GM12878 (cell line): ENCODE data around the gene HOXD12. TPM values are rescaled to one million over a fixed set of nuclear protein-coding genes. Genes with fewer than 3 reads are reported as not detected.

Source experiments
- ATAC-seq: fragments of 200-7000 bp; cut with Tn5 transposase; 3 replicates; pipeline ENCODE4 v1.9.1; 2020; ENCODE audit warnings: mild to moderate bottlenecking, moderate library complexity
- BruUV-seq: library from RNA; stranded (reverse); fragments of 400-500 nt; replicated peaks from 2 replicates; lab custom pipeline; 2021; lab: Mats Ljungman, UMichigan
- CTCF ChIA-PET: fragments of 300-600 bp; sonication (Branson Sonifier 250); formaldehyde crosslinking; extraction: SDS; loops from one replicate; lab custom pipeline; 2021; ENCODE audit warnings: inconsistent platforms; lab: Yijun Ruan, JAX
- POLR2A ChIA-PET: fragments of 350-600 bp; formaldehyde crosslinking; extraction: SDS; loops from one replicate; lab custom pipeline; 2021; ENCODE audit warnings: inconsistent platforms; lab: Charles Lee
- RAD21 ChIA-PET: fragments of 300-600 bp; sonication (Branson Sonifier 250); formaldehyde crosslinking; loops from one replicate; lab custom pipeline; 2023; ENCODE audit warnings: antibody characterized with exemption; ENCODE audit not compliant: unreplicated experiment; lab: Charles Lee
- SMC1A ChIA-PET: fragments of 300-600 bp; sonication (Branson Sonifier 250); formaldehyde crosslinking; loops from one replicate; lab custom pipeline; 2023; ENCODE audit not compliant: unreplicated experiment, uncharacterized antibody; lab: Charles Lee
- DNase-seq: peaks from one replicate; pipeline ENCODE4 v3.0.0-alpha.2; 2011; ENCODE audit warnings: low read depth, low spot score
- FAIRE-seq: peaks from 3 replicates; lab custom pipeline; 2011; peaks lifted over from hg19 to GRCh38; lab: Jason Lieb, UNC
- H2AFZ ChIP-seq: 2 replicates; pipeline ENCODE4 v1.6.0; 2011; ENCODE audit warnings: low read depth, low read length, control low read depth; ENCODE audit not compliant: control insufficient read depth
- H3K27ac ChIP-seq: 2 replicates; pipeline ENCODE4 v1.5.1; 2011; ENCODE audit warnings: control low read depth; ENCODE audit not compliant: control insufficient read depth, insufficient read depth
- H3K27me3 ChIP-seq, 2 experiments: replicated peaks in 1 of 2; 2 replicates each; pipeline versions ENCODE4 v1.6.0 to v1.6.1; 2011; ENCODE audit warnings: low read length in 1 of 2; ENCODE audit not compliant: control insufficient read depth in 2 of 2, insufficient read depth in 2 of 2
- H3K36me3 ChIP-seq, 2 experiments: 2 replicates each; pipeline ENCODE4 v1.5.1; 2011; ENCODE audit warnings: low read length in 1 of 2; ENCODE audit not compliant: control insufficient read depth in 2 of 2, insufficient read depth in 2 of 2
- H3K4me1 ChIP-seq: 2 replicates; pipeline ENCODE4 v1.6.1; 2011; ENCODE audit warnings: mild to moderate bottlenecking, low read length, moderate library complexity, mixed read lengths; ENCODE audit not compliant: control insufficient read depth, insufficient read depth
- H3K4me2 ChIP-seq: 2 replicates; pipeline ENCODE4 v1.6.0; 2011; ENCODE audit warnings: control low read depth; ENCODE audit not compliant: control insufficient read depth, insufficient read depth
- H3K4me3 ChIP-seq: fragments of 200-600 bp; sonication (generic); 2 replicates; pipeline ENCODE4 v1.5.1; 2016
- H3K79me2 ChIP-seq: 2 replicates; pipeline ENCODE4 v1.6.0; 2011; ENCODE audit warnings: low read length; ENCODE audit not compliant: control insufficient read depth, insufficient read depth
- H3K9ac ChIP-seq: 2 replicates; pipeline ENCODE4 v1.8.0; 2011; ENCODE audit warnings: low read length, control low read depth, mixed read lengths; ENCODE audit not compliant: control insufficient read depth, insufficient read depth
- H3K9me3 ChIP-seq: replicated peaks from 3 replicates; pipeline ENCODE4 v1.5.1; 2011; ENCODE audit warnings: mild to moderate bottlenecking, low read length; ENCODE audit not compliant: control insufficient read depth, insufficient read depth
- H4K20me1 ChIP-seq: 2 replicates; pipeline ENCODE4 v1.6.0; 2011; ENCODE audit not compliant: control insufficient read depth, insufficient read depth
- ASH2L ChIP-seq: fragments of 300-600, 200-600 bp; sonication (generic); IDR thresholded peaks from 2 replicates; pipeline ENCODE4 v1.6.1; 2017; ENCODE audit warnings: low read depth, mild to moderate bottlenecking, borderline replicate concordance
- BACH1 ChIP-seq: fragments of 450-650 bp; IDR thresholded peaks from 2 replicates; pipeline ENCODE4 v1.6.1; 2017; ENCODE audit warnings: mild to moderate bottlenecking, borderline replicate concordance
- BRCA1 ChIP-seq: IDR thresholded peaks from 2 replicates; pipeline ENCODE4 v1.6.1; 2011; ENCODE audit warnings: low read depth, low read length, improper control_type of control experiment
- CEBPB ChIP-seq, 2 experiments: fragments of 150-350 bp in 1 of 2; IDR thresholded peaks; 2 replicates each; pipeline ENCODE4 v1.6.1; 2012 to 2014; ENCODE audit warnings: low read depth in 2 of 2, low read length in 2 of 2, borderline replicate concordance in 1 of 2, inconsistent platforms in 1 of 2
- ESRRA ChIP-seq: IDR thresholded peaks from 2 replicates; pipeline ENCODE4 v1.6.1; 2012; ENCODE audit warnings: mild to moderate bottlenecking, low read length, improper control_type of control experiment
- ETV6 ChIP-seq, 2 experiments: fragments of 450-650 bp in 1 of 2; IDR thresholded peaks in 1 of 2; conservative IDR thresholded peaks in 1 of 2; 2 replicates each; pipeline ENCODE4 v1.6.1; 2014; ENCODE audit warnings: antibody characterized with exemption in 1 of 2, borderline replicate concordance in 1 of 2, low read depth in 1 of 2, mild to moderate bottlenecking in 1 of 2, moderate library complexity in 1 of 2
- HDGF ChIP-seq: fragments of 450-650 bp; IDR thresholded peaks from 2 replicates; pipeline ENCODE4 v1.6.1; 2016; ENCODE audit warnings: antibody characterized with exemption
- KAT2A ChIP-seq: conservative IDR thresholded peaks from 2 replicates; pipeline ENCODE4 v1.6.1; 2011; ENCODE audit warnings: low read depth, low read length; ENCODE audit not compliant: control insufficient read depth
- KDM1A ChIP-seq: fragments of 200-600 bp; sonication (generic); IDR thresholded peaks from 2 replicates; pipeline ENCODE4 v1.6.1; 2016; ENCODE audit warnings: borderline replicate concordance
- MEF2A ChIP-seq: IDR thresholded peaks from 2 replicates; pipeline ENCODE4 v1.6.1; 2011; ENCODE audit warnings: low read depth, mild to moderate bottlenecking, low read length, moderate library complexity; ENCODE audit not compliant: insufficient read depth
- MEF2B ChIP-seq: fragments of 450-650 bp; IDR thresholded peaks from 2 replicates; pipeline ENCODE4 v1.6.1; 2018; ENCODE audit warnings: mild to moderate bottlenecking, moderate library complexity; ENCODE audit not compliant: partially characterized antibody, poor library complexity, severe bottlenecking
- NFYB ChIP-seq: IDR thresholded peaks from 2 replicates; pipeline ENCODE4 v1.6.1; 2011; ENCODE audit warnings: low read depth, mild to moderate bottlenecking, low read length, improper control_type of control experiment, moderate library complexity; ENCODE audit not compliant: insufficient read depth
- RFX5 ChIP-seq: IDR thresholded peaks from 2 replicates; pipeline ENCODE4 v1.6.1; 2011; ENCODE audit warnings: low read depth, low read length, improper control_type of control experiment
- RUNX3 ChIP-seq: IDR thresholded peaks from 2 replicates; pipeline ENCODE4 v1.6.1; 2012; ENCODE audit warnings: low read length, inconsistent platforms
- SKIL ChIP-seq: fragments of 450-650 bp; IDR thresholded peaks from 2 replicates; pipeline ENCODE4 v1.6.1; 2017; ENCODE audit warnings: mild to moderate bottlenecking, low read depth, inconsistent platforms; ENCODE audit not compliant: poor library complexity, severe bottlenecking
- USF1 ChIP-seq: IDR thresholded peaks from 2 replicates; pipeline ENCODE4 v1.6.1; 2011; ENCODE audit warnings: borderline replicate concordance, low read depth, mild to moderate bottlenecking, moderate library complexity, mixed read lengths, low read length; ENCODE audit not compliant: insufficient read depth; ENCODE audit errors: extremely low read length
- WGBS: methylation state at CpG from one replicate; pipeline ENCODE4 v1.1.6; 2016; ENCODE audit warnings: low lambda C conversion rate; ENCODE audit not compliant: insufficient replicate concordance, insufficient coverage; ENCODE audit errors: missing lambda C conversion rate; 5-methylcytosine and 5-hydroxymethylcytosine counted together
- in situ Hi-C: fragments of 300-500 bp; cut with MboI; formaldehyde crosslinking; loops from 9 replicates; pipeline ENCODE4 v1.14.3; 2018; ENCODE audit warnings: mixed read lengths
- intact Hi-C: fragments of 100-400 bp; cut with micrococcal nuclease; formaldehyde crosslinking; loops from one replicate; pipeline ENCODE4 v1.14.2; 2022; ENCODE audit not compliant: unreplicated experiment
- polyA plus RNA-seq, 11 experiments: library from polyadenylated mRNA; depleted of rRNA in 4 of 11; unstranded in 6 of 11; stranded (reverse) in 5 of 11; fragments of >200 nt; fragmentation: Nextera tagmentation in 4 of 11; fragmentation: Illumina TruSeq in 1 of 11; extraction: Ambion mirVana in 4 of 11; extraction: Trizol in 1 of 11; gene quantifications; 1 replicate in 1 of 11; 2 replicates in 10 of 11; pipeline versions ENCODE4 v1.2.1 to v1.2.3, GENCODE V29; 2011 to 2016; ENCODE audit warnings: inconsistent platforms in 2 of 11, missing spikeins in 2 of 11, low read depth in 1 of 11
- total RNA-seq, 4 experiments: library from RNA; depleted of rRNA in 3 of 4; stranded (reverse); fragments of >200 nt in 3 of 4; fragmentation: Illumina TruSeq in 1 of 4; extraction: Trizol in 1 of 4; gene quantifications; 2 replicates each; pipeline versions ENCODE4 v1.2.1 to v1.2.3, GENCODE V29; 2013 to 2021

Gene HOXD12
- total and polyA plus RNA-seq, 10 of the 15 experiments (the other 5 are each of a cell fraction or from before 2014, with no cell fraction given) = not detected

- ATAC-seq (no peak), DNase-seq (no peak)
- BruUV-seq = no TSS peak
- no peak overlapping the region for H3K4me3 ChIP-seq
- peaks cover 20% of the 10 kb centered on the region; the same call in 2 of the 3 replicates for H3K9me3 ChIP-seq
- no peak overlapping the region for H3K9ac ChIP-seq
- CTCF ChIA-PET = no interaction called here
- no peak overlapping the region for H2AFZ ChIP-seq
- WGBS = 33% methylated on average over 25 of the region's 25 CpGs
- H3K79me2 ChIP-seq = no peaks in the 10 kb centered on the region
- in situ Hi-C loops = no loop called here
- no peaks in the 10 kb centered on the region for H3K4me1 ChIP-seq
- SMC1A ChIA-PET = no interaction called here
- no peak overlapping the region for H3K27ac ChIP-seq
- H4K20me1 ChIP-seq = no peaks in the 10 kb centered on the region
- peaks cover 4 to 23% of the 10 kb centered on the region in 2 experiments for H3K27me3 ChIP-seq
- H3K4me2 ChIP-seq = no peak overlapping the region
- POLR2A ChIA-PET = no interaction called here
- intact Hi-C loops = no loop called here
- H3K36me3 ChIP-seq = no peaks in the 10 kb centered on the region
- RAD21 ChIA-PET = no interaction called here
- TF ChIP-seq RUNX3 = no peak
- no peak for TF ChIP-seq MEF2B
- no peak for TF ChIP-seq SKIL
- no peak for TF ChIP-seq KAT2A
- no peak for TF ChIP-seq ESRRA
- TF ChIP-seq USF1 = no peak
- TF ChIP-seq ETV6 (conservative IDR thresholded peaks at IDR 0.05 in 1 of 2, IDR thresholded peaks at IDR 0.05 in 1 of 2; ENCODE audit: borderline replicate concordance in 1 of 2, low read depth in 1 of 2) = no peak
- no peak for TF ChIP-seq BACH1
- no peak for TF ChIP-seq RFX5
- TF ChIP-seq CEBPB (IDR thresholded peaks at IDR 0.05; ENCODE audit: borderline replicate concordance in 1 of 2, low read depth in 2 of 2, low read length in 2 of 2) = no peak
- TF ChIP-seq NFYB = no peak
- no peak for TF ChIP-seq HDGF
- TF ChIP-seq KDM1A = no peak
- no peak for TF ChIP-seq BRCA1
- TF ChIP-seq ASH2L = no peak
- TF ChIP-seq MEF2A = no peak
- TF ChIP-seq, all 136 proteins: peak for 0
- FAIRE-seq = no peak
Observed at GRCh38 chr2:176078541-176079284, 20.9 kb upstream of the HOXD12 start.
